ENCODE results near the gene C17orf114.

The C17orf114 gene

DNA sequence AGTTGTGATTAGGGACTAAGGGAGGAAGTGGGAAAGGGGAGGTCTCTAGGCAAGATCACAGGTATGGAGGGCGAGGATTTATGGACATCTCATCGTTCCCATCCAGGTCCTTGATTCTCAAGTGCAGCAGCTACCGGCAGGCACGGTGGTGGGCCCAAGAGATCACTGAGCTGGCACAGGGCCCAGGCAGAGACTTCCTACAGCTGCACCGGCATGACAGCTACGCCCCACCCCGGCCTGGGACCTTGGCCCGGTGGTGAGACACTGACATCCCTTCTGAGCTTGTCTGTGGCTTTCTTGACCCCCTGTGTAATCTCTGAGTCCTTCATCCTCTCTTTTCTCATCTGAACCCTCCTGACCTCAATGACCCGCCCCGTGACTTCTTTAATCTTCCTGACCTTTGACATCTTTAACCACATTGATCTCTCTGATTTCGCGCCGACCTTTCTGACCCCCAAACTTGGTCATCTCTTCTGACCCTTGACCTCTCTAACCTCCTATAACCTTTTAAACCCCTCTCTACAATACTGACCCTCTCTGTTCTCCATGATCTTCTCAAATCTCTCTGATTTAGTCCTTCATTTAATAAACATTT, 8.7 kb upstream of the C17orf114 start:
- ATAC-seq = no peak
- Histone ChIP-seq H3K4me2 (no peak overlapping the region), H3K4me3 (no peak overlapping the region), H3K27ac (no peak overlapping the region), H3K9me3 (no peaks in the 10 kb centered on the region), H3K4me1 (peaks cover 14% of the 10 kb centered on the region)
- TF ChIP-seq, protein P1, sequence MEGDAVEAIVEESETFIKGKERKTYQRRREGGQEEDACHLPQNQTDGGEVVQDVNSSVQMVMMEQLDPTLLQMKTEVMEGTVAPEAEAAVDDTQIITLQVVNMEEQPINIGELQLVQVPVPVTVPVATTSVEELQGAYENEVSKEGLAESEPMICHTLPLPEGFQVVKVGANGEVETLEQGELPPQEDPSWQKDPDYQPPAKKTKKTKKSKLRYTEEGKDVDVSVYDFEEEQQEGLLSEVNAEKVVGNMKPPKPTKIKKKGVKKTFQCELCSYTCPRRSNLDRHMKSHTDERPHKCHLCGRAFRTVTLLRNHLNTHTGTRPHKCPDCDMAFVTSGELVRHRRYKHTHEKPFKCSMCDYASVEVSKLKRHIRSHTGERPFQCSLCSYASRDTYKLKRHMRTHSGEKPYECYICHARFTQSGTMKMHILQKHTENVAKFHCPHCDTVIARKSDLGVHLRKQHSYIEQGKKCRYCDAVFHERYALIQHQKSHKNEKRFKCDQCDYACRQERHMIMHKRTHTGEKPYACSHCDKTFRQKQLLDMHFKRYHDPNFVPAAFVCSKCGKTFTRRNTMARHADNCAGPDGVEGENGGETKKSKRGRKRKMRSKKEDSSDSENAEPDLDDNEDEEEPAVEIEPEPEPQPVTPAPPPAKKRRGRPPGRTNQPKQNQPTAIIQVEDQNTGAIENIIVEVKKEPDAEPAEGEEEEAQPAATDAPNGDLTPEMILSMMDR (IDR thresholded peaks at IDR 0.05) = no peak
- no peak for TF ChIP-seq MAZ (IDR thresholded peaks at IDR 0.05; ENCODE audit: borderline replicate concordance, low read depth, low read length)
- no peak for TF ChIP-seq EP300 (IDR thresholded peaks at IDR 0.05)
- no peak for TF ChIP-seq CHD4 (IDR thresholded peaks at IDR 0.05; ENCODE audit: borderline replicate concordance)
- no peak for TF ChIP-seq ZSCAN20 (CRISPR knock-in tag; IDR thresholded peaks at IDR 0.05)
- TF ChIP-seq, protein P2, sequence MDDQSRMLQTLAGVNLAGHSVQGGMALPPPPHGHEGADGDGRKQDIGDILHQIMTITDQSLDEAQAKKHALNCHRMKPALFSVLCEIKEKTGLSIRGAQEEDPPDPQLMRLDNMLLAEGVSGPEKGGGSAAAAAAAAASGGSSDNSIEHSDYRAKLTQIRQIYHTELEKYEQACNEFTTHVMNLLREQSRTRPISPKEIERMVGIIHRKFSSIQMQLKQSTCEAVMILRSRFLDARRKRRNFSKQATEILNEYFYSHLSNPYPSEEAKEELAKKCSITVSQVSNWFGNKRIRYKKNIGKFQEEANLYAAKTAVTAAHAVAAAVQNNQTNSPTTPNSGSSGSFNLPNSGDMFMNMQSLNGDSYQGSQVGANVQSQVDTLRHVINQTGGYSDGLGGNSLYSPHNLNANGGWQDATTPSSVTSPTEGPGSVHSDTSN (IDR thresholded peaks at IDR 0.05) = no peak
- TF ChIP-seq HOXB5 (CRISPR knock-in tag; IDR thresholded peaks at IDR 0.05) = no peak
- ChIA-PET CTCF (interaction anchor here (0.8 to 5.2 kb wide), 5 partner anchors 15 to 98 kb away, joined by 3 to 36 read pairs (median 4); no protein-coding TSS in a partner anchor), POLR2A (no interaction called here)
- DNase-seq (ENCODE audit: low read depth in 1 of 2, low spot score in 1 of 2) = no peak
- WGBS (ENCODE audit: missing lambda C conversion rate) = 95% methylated on average over 13 of the region's 13 CpGs
- FAIRE-seq = no peak

DNA sequence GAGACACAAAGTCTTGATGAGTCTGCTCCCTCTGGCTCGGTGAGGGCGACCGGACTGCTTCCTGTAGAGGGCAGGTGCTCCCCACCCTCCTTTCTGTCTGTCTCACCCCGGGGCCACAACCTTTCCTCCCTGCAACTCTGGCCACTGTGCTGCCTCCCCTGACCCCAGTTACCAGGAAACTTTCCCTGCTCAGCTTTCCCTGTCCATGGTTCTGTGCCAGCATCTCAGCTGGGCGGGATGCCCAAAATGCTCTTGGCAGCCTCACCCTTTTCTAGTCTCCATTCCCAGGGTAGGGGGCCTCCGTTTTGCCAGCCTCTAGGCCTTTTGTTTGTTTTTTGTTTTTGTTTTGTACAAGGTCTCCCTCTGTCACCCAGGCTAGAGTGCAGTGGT, 6.2 kb upstream of the C17orf114 start:
- Histone ChIP-seq H3K27ac (no peak overlapping the region), H3K9me3 (no peaks in the 10 kb centered on the region), H3K4me1 (peaks cover 14% of the 10 kb centered on the region), H3K4me3 (no peak overlapping the region), H3K4me2 (peak overlapping the region; percentile 88; the same call in 2 of the 3 replicates)
- WGBS (ENCODE audit: missing lambda C conversion rate) = 67% methylated on average over 6 of the region's 6 CpGs
- FAIRE-seq = no peak
- DNase-seq (ENCODE audit: low read depth in 1 of 2, low spot score in 1 of 2) = no peak
- CTCF ChIA-PET = interaction anchor here (0.7 to 5.2 kb wide), 10 partner anchors 8 to 99 kb away, joined by 3 to 36 read pairs (median 5); partner anchors contain the start of gene ARRB2
- POLR2A ChIA-PET = interaction anchor here (1.3 to 3.9 kb wide), 2 partner anchors 12 to 18 kb away, joined by 4 to 31 read pairs; partner anchors contain the start of gene PSMB6
- peak in 1 of 2 experiments; percentile 23; a peak in 1 of 5 replicates for TF ChIP-seq RAD21 (conservative IDR thresholded peaks at IDR 0.05 in 1 of 2, IDR thresholded peaks at IDR 0.05 in 1 of 2)
- TF ChIP-seq ZSCAN20 (CRISPR knock-in tag; IDR thresholded peaks at IDR 0.05) = no peak
- TF ChIP-seq CEBPB (IDR thresholded peaks at IDR 0.05) = no peak
- TF ChIP-seq, protein P3, sequence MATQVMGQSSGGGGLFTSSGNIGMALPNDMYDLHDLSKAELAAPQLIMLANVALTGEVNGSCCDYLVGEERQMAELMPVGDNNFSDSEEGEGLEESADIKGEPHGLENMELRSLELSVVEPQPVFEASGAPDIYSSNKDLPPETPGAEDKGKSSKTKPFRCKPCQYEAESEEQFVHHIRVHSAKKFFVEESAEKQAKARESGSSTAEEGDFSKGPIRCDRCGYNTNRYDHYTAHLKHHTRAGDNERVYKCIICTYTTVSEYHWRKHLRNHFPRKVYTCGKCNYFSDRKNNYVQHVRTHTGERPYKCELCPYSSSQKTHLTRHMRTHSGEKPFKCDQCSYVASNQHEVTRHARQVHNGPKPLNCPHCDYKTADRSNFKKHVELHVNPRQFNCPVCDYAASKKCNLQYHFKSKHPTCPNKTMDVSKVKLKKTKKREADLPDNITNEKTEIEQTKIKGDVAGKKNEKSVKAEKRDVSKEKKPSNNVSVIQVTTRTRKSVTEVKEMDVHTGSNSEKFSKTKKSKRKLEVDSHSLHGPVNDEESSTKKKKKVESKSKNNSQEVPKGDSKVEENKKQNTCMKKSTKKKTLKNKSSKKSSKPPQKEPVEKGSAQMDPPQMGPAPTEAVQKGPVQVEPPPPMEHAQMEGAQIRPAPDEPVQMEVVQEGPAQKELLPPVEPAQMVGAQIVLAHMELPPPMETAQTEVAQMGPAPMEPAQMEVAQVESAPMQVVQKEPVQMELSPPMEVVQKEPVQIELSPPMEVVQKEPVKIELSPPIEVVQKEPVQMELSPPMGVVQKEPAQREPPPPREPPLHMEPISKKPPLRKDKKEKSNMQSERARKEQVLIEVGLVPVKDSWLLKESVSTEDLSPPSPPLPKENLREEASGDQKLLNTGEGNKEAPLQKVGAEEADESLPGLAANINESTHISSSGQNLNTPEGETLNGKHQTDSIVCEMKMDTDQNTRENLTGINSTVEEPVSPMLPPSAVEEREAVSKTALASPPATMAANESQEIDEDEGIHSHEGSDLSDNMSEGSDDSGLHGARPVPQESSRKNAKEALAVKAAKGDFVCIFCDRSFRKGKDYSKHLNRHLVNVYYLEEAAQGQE (IDR thresholded peaks at IDR 0.05) = 0 out of 2 replicates have a peak, but pooled peaks have one; percentile 15
- TF ChIP-seq CBX2 (IDR thresholded peaks at IDR 0.05; ENCODE audit: borderline replicate concordance, low read depth) = no peak
- no peak for TF ChIP-seq JUNB (IDR thresholded peaks at IDR 0.05)
- TF ChIP-seq CBX8 (IDR thresholded peaks at IDR 0.05) = no peak
- no peak for TF ChIP-seq NR3C1 (IDR thresholded peaks at IDR 0.05)
- TF ChIP-seq, protein P4, sequence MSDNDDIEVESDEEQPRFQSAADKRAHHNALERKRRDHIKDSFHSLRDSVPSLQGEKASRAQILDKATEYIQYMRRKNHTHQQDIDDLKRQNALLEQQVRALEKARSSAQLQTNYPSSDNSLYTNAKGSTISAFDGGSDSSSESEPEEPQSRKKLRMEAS (IDR thresholded peaks at IDR 0.05) = no peak
- TF ChIP-seq MAFK (IDR thresholded peaks at IDR 0.05; ENCODE audit: partially characterized antibody) = no peak
- no peak for ATAC-seq

Measured in A549 (cell line).